A673 (cell line): ENCODE results near the gene ZBTB33. TPM values are rescaled to one million over a fixed set of nuclear protein-coding genes. Genes with fewer than 3 reads are reported as not detected.

Source experiments
- BruUV-seq: library from RNA; stranded (reverse); fragments of 400-500 nt; replicated peaks from 2 replicates; lab custom pipeline; 2021; lab: Mats Ljungman, UMichigan
- CTCF ChIA-PET: fragments of 300-600 bp; sonication (Branson Sonifier 250); formaldehyde crosslinking; loops from one replicate; lab custom pipeline; 2022; ENCODE audit warnings: antibody characterized with exemption; lab: Charles Lee
- POLR2A ChIA-PET: fragments of 300-600 bp; sonication (Branson Sonifier 250); formaldehyde crosslinking; loops from one replicate; lab custom pipeline; 2022; ENCODE audit warnings: antibody characterized with exemption; ENCODE audit not compliant: low non-redundant PET; lab: Charles Lee
- DNase-seq: peaks from one replicate; pipeline ENCODE4 v3.0.0-alpha.2; 2015; ENCODE audit warnings: low spot score
- H3K27ac ChIP-seq: fragments of 200-600 bp; sonication (generic); 2 replicates; pipeline ENCODE4 v1.5.1; 2016; ENCODE audit warnings: mixed run types, low read depth, mild to moderate bottlenecking, mixed read lengths, antibody characterized with exemption, low read length; ENCODE audit not compliant: poor library complexity, severe bottlenecking
- H3K27me3 ChIP-seq: fragments of 200-600 bp; sonication (generic); replicated peaks from 2 replicates; pipeline ENCODE4 v1.6.1; 2017; ENCODE audit warnings: mixed run types, low read depth, mild to moderate bottlenecking, mixed read lengths, antibody characterized with exemption, low read length; ENCODE audit not compliant: insufficient read depth, poor library complexity
- H3K36me3 ChIP-seq: fragments of 200-600 bp; sonication (generic); 2 replicates; pipeline ENCODE4 v1.6.1; 2016; ENCODE audit warnings: mixed run types, mild to moderate bottlenecking, mixed read lengths, antibody characterized with exemption, low read length; ENCODE audit not compliant: insufficient read depth, poor library complexity, severe bottlenecking
- H3K4me1 ChIP-seq: fragments of 200-600 bp; sonication (generic); 2 replicates; pipeline ENCODE4 v1.6.1; 2017; ENCODE audit warnings: mixed run types, mild to moderate bottlenecking, mixed read lengths, antibody characterized with exemption, low read length; ENCODE audit not compliant: insufficient read depth, poor library complexity, severe bottlenecking
- H3K4me3 ChIP-seq: fragments of 200-600 bp; sonication (generic); 2 replicates; pipeline ENCODE4 v1.5.1; 2016; ENCODE audit warnings: low read depth, mixed run types, mild to moderate bottlenecking, mixed read lengths, low read length; ENCODE audit not compliant: poor library complexity, severe bottlenecking
- H3K9me3 ChIP-seq: fragments of 200-600 bp; sonication (generic); 2 replicates; pipeline ENCODE4 v1.6.1; 2016; ENCODE audit warnings: mixed run types, low read depth, mild to moderate bottlenecking, mixed read lengths, antibody characterized with exemption, low read length; ENCODE audit not compliant: poor library complexity, severe bottlenecking
- CTCF ChIP-seq: fragments of 300-800, 200-600 bp; sonication (generic); conservative IDR thresholded peaks from 2 replicates; pipeline ENCODE4 v1.5.1; 2017; ENCODE audit warnings: low read depth, mild to moderate bottlenecking, antibody characterized with exemption, low read length, moderate library complexity, mixed read lengths
- EZH2 ChIP-seq: fragments of 200-600 bp; sonication (generic); IDR thresholded peaks from 2 replicates; pipeline ENCODE4 v1.6.1; 2017; ENCODE audit warnings: borderline replicate concordance, low read depth, mild to moderate bottlenecking, mixed read lengths, antibody characterized with exemption, low read length; ENCODE audit not compliant: poor library complexity, severe bottlenecking
- intact Hi-C: fragments of 100-400 bp; cut with micrococcal nuclease; formaldehyde crosslinking; loops from one replicate; pipeline ENCODE4 v1.10.0; 2022; ENCODE audit not compliant: unreplicated experiment
- total RNA-seq: library from RNA; stranded (reverse); gene quantifications from 2 replicates; pipeline ENCODE4 v1.2.3, GENCODE V29; 2021

Gene ZBTB33
- total RNA-seq, 1 experiment from 2014 or later, result 18.2 TPM

- no peak for TF ChIP-seq CTCF
- TF ChIP-seq EZH2, result no peak
- no peak for DNase-seq
- Histone ChIP-seq H3K36me3 (no peaks in the 10 kb centered on the region), H3K4me3 (no peak overlapping the region), H3K27ac (no peak overlapping the region), H3K9me3 (no peaks in the 10 kb centered on the region), H3K4me1 (no peaks in the 10 kb centered on the region), H3K27me3 (no peaks in the 10 kb centered on the region)
- BruUV-seq, result no TSS peak
- ChIA-PET CTCF (interaction anchor here (0.6 kb wide), 1 partner anchor 34 kb away, joined by 3 read pairs; no protein-coding TSS in a partner anchor), POLR2A (no interaction called here)
- intact Hi-C loops, result no loop called here
Observed at GRCh38 chrX:120274958-120275357, 24.3 kb downstream of the ZBTB33 start.

DNA sequence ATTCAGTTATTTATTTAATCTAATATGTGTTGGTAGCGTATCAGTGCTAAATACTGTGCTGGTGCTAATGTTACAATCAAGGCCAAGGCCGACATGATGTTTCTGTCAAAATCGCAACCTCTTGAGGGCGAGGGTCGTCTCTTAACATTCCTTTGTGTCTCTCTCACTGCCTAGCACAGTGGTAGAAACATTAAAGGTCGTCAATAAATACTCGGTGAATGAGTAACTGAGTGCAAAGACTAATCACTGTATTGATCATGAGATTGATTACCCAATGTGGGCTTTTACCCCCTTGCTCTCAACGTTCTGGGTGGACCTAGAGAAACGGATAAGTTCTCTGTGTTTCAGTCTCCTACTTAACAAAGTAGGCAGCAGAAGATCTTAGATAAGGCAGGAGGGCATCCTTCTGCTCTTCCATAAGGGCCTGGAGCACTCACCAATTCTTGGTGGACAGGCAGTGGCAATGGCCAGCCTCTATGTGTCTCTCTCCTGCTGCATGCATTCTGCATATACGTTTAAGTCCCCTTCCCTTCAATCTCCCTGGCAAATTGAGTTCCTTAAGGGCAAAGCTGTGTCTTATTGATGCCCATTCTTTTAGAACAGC lies 30.5 kb downstream of the ZBTB33 start:
- ChIA-PET CTCF (no interaction called here), POLR2A (no interaction called here)
- TF ChIP-seq EZH2 (no peak), CTCF (no peak)
- BruUV-seq, result no TSS peak
- no peak overlapping the region for H3K4me3 ChIP-seq
- no peaks in the 10 kb centered on the region for H3K4me1 ChIP-seq
- intact Hi-C loops, result no loop called here
- no peaks in the 10 kb centered on the region for H3K9me3 ChIP-seq
- H3K36me3 ChIP-seq, result no peaks in the 10 kb centered on the region
- H3K27ac ChIP-seq, result no peak overlapping the region
- no peaks in the 10 kb centered on the region for H3K27me3 ChIP-seq
- no peak for DNase-seq

- Histone ChIP-seq H3K9me3 (no peaks in the 10 kb centered on the region), H3K36me3 (no peaks in the 10 kb centered on the region), H3K27ac (no peak overlapping the region), H3K4me1 (no peaks in the 10 kb centered on the region), H3K4me3 (no peak overlapping the region), H3K27me3 (no peaks in the 10 kb centered on the region)
- DNase-seq, result no peak
- ChIA-PET POLR2A (no interaction called here), CTCF (no interaction called here)
- intact Hi-C loops, result no loop called here
- TF ChIP-seq EZH2, result no peak
- no peak for TF ChIP-seq CTCF
- BruUV-seq, result no TSS peak
Observed at GRCh38 chrX:120281761-120282160, 31.1 kb downstream of the ZBTB33 start.
